GM13976 (cell line): ENCODE results near the gene ZMIZ2.
"Not testable (repeated sequence)": the region's sequence is repeated elsewhere in the genome, so short reads cannot be mapped to it uniquely, and the experiment has no call there.

Experiments used
- DNase-seq: peaks from one replicate; pipeline ENCODE4 v3.0.0; 2012; ENCODE audit warnings: low spot score
- CTCF ChIP-seq: IDR thresholded peaks from 2 replicates; pipeline ENCODE4 v1.5.1; 2012; ENCODE audit warnings: borderline replicate concordance, mild to moderate bottlenecking; ENCODE audit not compliant: insufficient read depth; ENCODE audit errors: extremely low read depth, missing control alignments, control extremely low read depth
- in situ Hi-C: fragments of 300-500 bp; cut with MboI; formaldehyde crosslinking; loops from one replicate; pipeline ENCODE4 v1.12.0; 2022; ENCODE audit warnings: low sequenced_read_pairs, mixed read lengths, inconsistent platforms; ENCODE audit not compliant: unreplicated experiment

Gene ZMIZ2

GRCh38 chr7:44772440-44772839, 23.8 kb downstream of the ZMIZ2 start:
- in situ Hi-C loops = loop anchor here (25.0 kb wide), 1 partner anchor 185 kb away; the partner anchor contains the start of gene TMED4
- no peak for TF ChIP-seq CTCF

DNA sequence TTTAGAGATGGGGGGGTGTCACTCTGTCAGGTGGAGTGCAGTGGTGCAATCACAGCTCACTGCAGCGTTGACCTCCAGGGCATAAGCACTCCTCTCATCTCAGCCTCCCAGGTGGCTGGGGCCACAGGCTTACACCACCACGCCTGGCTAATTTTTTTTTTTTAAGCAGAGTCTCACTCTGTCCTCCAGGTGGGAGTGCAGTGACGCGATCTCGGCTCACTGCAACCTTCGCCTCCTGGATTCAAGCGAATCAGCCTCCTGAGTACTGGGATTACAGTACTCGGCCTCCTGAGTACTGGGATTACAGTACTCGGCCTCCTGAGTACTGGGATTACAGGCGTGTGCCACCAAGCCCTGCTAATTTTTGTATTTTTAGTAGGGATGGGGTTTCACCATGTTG, 24.2 kb downstream of the ZMIZ2 start:
- in situ Hi-C loops = loop anchor here (25.0 kb wide), 1 partner anchor 186 kb away; the partner anchor contains the start of gene TMED4
- no peak for TF ChIP-seq CTCF
- DNase-seq = no peak

More at GRCh38 chr7:44772440-44772839, 23.8 kb downstream of the ZMIZ2 start:
- DNase-seq = no peak

- in situ Hi-C loops = loop anchor here (25.0 kb wide), 1 partner anchor 187 kb away; the partner anchor contains the start of gene TMED4
- DNase-seq = not testable (repeated sequence)
These were observed 25.8 kb downstream of the ZMIZ2 start for GRCh38 chr7:44774486-44774885.

DNA sequence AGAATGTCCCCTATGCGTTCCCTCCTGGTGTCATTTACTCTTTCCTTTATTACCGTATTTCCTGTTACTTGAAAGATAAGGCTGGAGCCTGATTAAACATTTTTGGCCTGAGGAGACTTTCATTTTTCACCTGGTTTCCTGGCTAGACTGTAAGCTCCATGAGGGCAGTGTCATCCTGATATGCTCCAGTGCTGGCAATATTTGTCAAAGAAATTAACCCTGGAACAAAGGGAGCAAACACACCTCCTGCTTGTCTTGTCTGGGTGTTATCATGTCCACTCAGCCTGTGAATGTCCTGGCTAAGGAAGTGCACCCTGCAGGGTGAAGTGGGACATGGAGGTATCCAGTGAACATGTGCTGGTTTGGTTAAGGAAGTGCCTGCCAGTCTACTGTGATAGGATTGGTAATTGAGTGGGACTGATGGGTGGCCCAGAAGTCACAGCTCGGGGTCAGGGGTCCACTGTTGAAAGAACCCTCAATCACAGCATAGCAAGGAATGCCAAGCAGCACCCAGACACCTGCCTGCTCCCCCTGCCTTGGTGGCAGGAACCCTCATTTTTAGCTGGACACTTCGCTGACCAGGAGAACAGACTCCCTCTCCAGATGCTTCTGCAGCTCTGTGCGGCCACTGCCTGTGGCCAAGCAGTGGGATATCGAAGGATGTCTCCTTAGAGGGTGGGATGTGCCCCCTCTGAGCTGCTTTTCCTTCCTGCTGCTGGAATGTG, 26.9 kb downstream of the ZMIZ2 start:
- in situ Hi-C loops = no loop called here
- TF ChIP-seq CTCF = no peak
- no peak for DNase-seq

DNA sequence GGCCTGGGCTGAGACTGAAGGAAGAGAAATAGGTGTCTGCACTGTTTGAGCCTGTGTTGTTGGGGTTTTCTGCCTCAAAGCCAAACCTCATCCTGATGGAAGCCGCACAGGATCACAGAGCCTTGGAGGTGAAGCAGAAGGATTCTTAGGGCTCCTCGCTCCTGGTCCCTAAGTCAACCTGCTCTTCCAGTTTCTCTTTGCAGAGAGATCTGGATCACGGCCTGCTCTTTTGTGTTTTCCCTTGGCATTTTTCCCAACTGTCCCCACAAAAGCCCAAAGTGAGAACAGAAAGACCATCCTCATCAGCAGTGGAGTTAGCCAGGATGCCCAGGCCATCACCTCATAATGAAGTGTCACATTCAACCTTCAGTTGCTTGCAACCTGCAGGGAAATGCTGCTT, 27.6 kb downstream of the ZMIZ2 start:
- in situ Hi-C loops = no loop called here
- no peak for TF ChIP-seq CTCF
- DNase-seq = no peak

DNA sequence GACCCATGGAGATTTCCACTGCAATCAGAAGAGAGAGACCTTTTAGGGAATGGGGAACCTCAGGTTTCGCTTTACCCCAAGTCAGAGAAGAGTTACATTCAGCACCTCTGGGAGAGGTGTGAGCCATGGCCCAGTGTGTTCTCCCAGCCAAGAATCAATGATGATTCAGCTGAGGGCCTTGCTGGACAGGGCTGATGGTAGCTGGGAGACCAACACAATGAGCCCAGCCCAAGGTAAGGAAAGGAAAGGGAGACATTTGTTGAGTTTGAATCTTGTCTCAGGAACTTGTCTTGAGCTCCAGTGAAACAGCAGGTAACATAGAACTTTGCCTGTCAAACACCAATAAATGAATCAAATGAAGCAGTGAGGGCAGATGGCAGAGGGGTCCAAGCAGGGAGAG, 33.8 kb downstream of the ZMIZ2 start:
- no peak for DNase-seq
- in situ Hi-C loops = no loop called here
- no peak for TF ChIP-seq CTCF

DNA sequence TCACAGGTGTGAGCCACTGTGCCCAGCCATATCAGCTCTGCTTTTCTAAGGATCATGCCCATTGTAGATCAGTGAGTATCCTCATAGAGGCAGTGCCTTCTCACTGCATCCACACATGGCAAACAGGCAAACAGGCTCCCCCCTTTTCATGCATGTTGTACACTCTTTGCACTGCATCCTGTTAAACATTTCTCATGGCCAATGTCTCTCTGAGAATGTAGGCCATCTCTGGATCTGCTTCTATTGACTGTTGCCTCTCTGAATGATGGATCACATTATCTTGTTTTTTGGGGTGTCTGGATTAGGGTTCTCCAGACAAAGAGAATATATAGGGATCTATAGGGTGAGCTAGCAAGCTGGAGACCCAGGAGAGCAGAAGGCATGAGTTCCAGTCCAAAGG, 34.8 kb downstream of the ZMIZ2 start:
- no peak for DNase-seq
- in situ Hi-C loops = no loop called here
- no peak for TF ChIP-seq CTCF
